Neutrophil (primary cell): ENCODE data around the gene RFXAP.

ENCODE experiments used
- H3K27ac ChIP-seq: fragments of 200-600 bp; sonication (generic); 2 replicates; pipeline ENCODE4 v1.5.1; 2016; ENCODE audit warnings: mild to moderate bottlenecking, moderate library complexity
- H3K27me3 ChIP-seq: fragments of 200-600 bp; sonication (generic); 2 replicates; pipeline ENCODE4 v1.6.0; 2016; ENCODE audit warnings: mild to moderate bottlenecking
- H3K36me3 ChIP-seq: fragments of 200-600 bp; sonication (generic); 2 replicates; pipeline ENCODE4 v1.5.1; 2017
- H3K4me1 ChIP-seq, 2 experiments: fragments of 200-600 bp in 1 of 2; sonication (generic) in 1 of 2; 1 replicate in 1 of 2; 2 replicates in 1 of 2; pipeline versions ENCODE4 v1.5.1 to v1.6.1; 2013 to 2016; ENCODE audit warnings: low read depth in 1 of 2, low read length in 1 of 2, mild to moderate bottlenecking in 1 of 2, moderate library complexity in 1 of 2; ENCODE audit not compliant: control insufficient read depth in 1 of 2, insufficient read depth in 1 of 2
- H3K4me3 ChIP-seq, 2 experiments: fragments of 200-600 bp in 1 of 2; sonication (generic) in 1 of 2; 1 replicate in 1 of 2; 2 replicates in 1 of 2; pipeline ENCODE4 v1.5.1; 2013 to 2016; ENCODE audit warnings: low read depth in 1 of 2, low read length in 1 of 2, mild to moderate bottlenecking in 1 of 2, moderate library complexity in 1 of 2
- H3K9me3 ChIP-seq: fragments of 200-600 bp; sonication (generic); 2 replicates; pipeline ENCODE4 v1.5.1; 2016
- CTCF ChIP-seq: fragments of 200-600 bp; sonication (generic); IDR thresholded peaks from 2 replicates; pipeline ENCODE4 v1.5.1; 2016; ENCODE audit warnings: antibody characterized with exemption

Gene RFXAP

GRCh38 chr13:36804588-36804987 is 14.4 kb upstream of the RFXAP start:
- H3K27me3 ChIP-seq: peaks cover 1% of the 10 kb centered on the region
- no peaks in the 10 kb centered on the region for H3K4me1 ChIP-seq
- no peak overlapping the region for H3K27ac ChIP-seq
- no peaks in the 10 kb centered on the region for H3K9me3 ChIP-seq
- no peak for TF ChIP-seq CTCF
- H3K36me3 ChIP-seq: no peaks in the 10 kb centered on the region
- H3K4me3 ChIP-seq: no peak overlapping the region

- peaks cover 11% of the 10 kb centered on the region for H3K27me3 ChIP-seq
- no peaks in the 10 kb centered on the region for H3K4me1 ChIP-seq
- H3K4me3 ChIP-seq: no peak overlapping the region
- H3K9me3 ChIP-seq: no peaks in the 10 kb centered on the region
- H3K36me3 ChIP-seq: no peaks in the 10 kb centered on the region
- TF ChIP-seq CTCF: no peak
- no peak overlapping the region for H3K27ac ChIP-seq
Observed at GRCh38 chr13:36806102-36806501, 12.9 kb upstream of the RFXAP start.

DNA sequence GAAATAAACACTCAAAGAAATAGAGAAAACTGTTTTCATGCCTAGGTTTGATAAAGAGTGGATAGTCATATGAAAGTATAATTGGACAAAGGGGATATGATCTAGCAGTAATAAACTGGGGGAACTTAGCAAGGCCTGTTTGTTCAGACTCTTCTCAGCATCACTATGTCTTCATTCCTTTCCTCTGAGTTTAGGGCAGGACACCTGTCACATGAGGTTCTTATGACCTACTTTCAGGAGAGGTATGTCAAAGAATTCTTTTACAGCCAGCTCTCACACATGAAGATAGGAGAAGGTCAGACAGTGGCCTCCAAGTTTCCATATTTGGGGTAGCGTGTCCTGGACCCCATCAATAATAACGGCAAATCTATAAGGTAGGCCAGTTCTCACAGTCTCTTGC is 11.4 kb upstream of the RFXAP start:
- TF ChIP-seq CTCF: no peak
- no peaks in the 10 kb centered on the region for H3K9me3 ChIP-seq

GRCh38 chr13:36813225-36813624 is 5.8 kb upstream of the RFXAP start:
- Histone ChIP-seq H3K36me3 (no peaks in the 10 kb centered on the region), H3K4me3 (no peak overlapping the region), H3K27ac (no peak overlapping the region), H3K4me1 (peaks cover 0 to 2% of the 10 kb centered on the region in 2 experiments), H3K27me3 (peaks cover 17% of the 10 kb centered on the region), H3K9me3 (no peaks in the 10 kb centered on the region)
- TF ChIP-seq CTCF: no peak

More for the DNA sequence above, 11.4 kb upstream of the RFXAP start:
- no peak overlapping the region for H3K27ac ChIP-seq
- no peaks in the 10 kb centered on the region for H3K36me3 ChIP-seq
- peaks cover 17% of the 10 kb centered on the region for H3K27me3 ChIP-seq
- H3K4me3 ChIP-seq: no peak overlapping the region
- H3K4me1 ChIP-seq: no peaks in the 10 kb centered on the region

DNA sequence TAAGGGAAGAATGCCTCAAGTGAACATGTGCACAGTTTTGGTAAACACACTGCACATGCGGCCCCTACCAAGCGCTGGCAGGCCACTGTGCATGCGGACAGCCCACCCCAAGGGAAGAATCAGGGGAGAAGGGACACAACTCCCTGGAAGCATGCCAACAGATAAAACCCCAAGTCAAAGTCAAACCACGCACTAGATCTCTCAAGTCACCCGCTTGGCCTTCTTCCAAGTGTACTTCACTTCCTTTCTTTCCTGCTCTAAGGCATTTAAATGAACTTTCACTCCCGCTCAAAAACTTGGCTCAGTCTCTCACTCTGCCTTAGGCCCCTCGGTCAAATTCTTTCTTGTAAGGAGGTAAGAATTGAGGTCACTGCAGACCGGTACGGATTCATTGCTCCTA is 4.6 kb upstream of the RFXAP start:
- Histone ChIP-seq H3K4me1 (peaks cover 6 to 8% of the 10 kb centered on the region in 2 experiments), H3K36me3 (no peaks in the 10 kb centered on the region), H3K27ac (no peak overlapping the region), H3K27me3 (peaks cover 17% of the 10 kb centered on the region), H3K4me3 (no peak overlapping the region), H3K9me3 (no peaks in the 10 kb centered on the region)
- no peak for TF ChIP-seq CTCF

DNA sequence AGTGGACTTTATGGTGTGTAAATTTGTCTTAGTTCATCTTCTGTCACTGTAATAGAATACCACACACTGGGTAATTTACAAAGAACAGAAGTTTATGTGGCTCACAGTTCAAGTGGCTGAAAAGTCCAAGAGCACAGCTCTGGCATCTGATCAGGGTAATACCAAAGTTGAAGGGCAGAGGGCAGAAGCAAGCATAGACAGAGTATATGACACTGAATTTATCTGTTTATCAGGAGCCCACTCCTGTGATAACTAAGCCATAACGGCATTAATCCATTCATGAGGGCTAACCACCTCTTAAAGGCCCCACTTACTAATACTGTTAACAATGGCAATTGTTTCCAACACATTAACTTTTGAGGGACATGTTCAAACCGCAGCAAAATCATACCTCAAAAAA is 4.0 kb upstream of the RFXAP start:
- no peak for TF ChIP-seq CTCF
- Histone ChIP-seq H3K4me1 (peaks cover 12 to 14% of the 10 kb centered on the region in 2 experiments), H3K4me3 (no peak overlapping the region), H3K36me3 (no peaks in the 10 kb centered on the region), H3K27ac (no peak overlapping the region), H3K27me3 (peaks cover 11% of the 10 kb centered on the region), H3K9me3 (no peaks in the 10 kb centered on the region)
